ENCODE data around the gene CDH23.

Gene CDH23

DNA sequence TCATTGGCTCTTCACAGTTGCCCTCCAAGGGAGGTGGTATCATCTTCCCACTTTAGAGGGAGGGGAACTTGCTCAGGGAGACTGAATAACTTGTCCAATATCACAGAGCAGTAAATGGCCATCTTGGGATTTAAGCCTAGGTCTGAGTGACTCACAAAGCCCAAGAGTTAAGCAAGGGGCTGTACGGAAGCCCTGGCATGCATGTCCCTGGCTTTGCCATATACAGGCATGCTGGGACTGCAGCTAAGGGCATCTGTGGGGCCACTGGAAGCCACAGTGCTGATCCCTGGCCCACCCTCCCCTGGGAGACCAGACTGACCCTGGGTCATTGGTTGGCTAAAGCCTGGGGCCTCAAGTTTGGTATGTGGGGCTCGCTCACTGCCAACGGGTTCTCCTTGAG is 373.5 kb downstream of the CDH23 start:
- no peak for TF ChIP-seq SIN3A (IDR thresholded peaks at IDR 0.05; ENCODE audit: borderline replicate concordance, insufficient read depth, low read length)
- TF ChIP-seq TAF1 (IDR thresholded peaks at IDR 0.05; ENCODE audit: borderline replicate concordance, insufficient read depth, low read length): no peak
- no peak for TF ChIP-seq FOXP2 (optimal IDR thresholded peaks at IDR 0.05; ENCODE audit: borderline replicate concordance, extremely low read depth, extremely low read length, insufficient read depth)
- no peak for TF ChIP-seq POLR2AphosphoS5 (IDR thresholded peaks at IDR 0.05; ENCODE audit: low read depth, low read length)
- TF ChIP-seq, protein P1, sequence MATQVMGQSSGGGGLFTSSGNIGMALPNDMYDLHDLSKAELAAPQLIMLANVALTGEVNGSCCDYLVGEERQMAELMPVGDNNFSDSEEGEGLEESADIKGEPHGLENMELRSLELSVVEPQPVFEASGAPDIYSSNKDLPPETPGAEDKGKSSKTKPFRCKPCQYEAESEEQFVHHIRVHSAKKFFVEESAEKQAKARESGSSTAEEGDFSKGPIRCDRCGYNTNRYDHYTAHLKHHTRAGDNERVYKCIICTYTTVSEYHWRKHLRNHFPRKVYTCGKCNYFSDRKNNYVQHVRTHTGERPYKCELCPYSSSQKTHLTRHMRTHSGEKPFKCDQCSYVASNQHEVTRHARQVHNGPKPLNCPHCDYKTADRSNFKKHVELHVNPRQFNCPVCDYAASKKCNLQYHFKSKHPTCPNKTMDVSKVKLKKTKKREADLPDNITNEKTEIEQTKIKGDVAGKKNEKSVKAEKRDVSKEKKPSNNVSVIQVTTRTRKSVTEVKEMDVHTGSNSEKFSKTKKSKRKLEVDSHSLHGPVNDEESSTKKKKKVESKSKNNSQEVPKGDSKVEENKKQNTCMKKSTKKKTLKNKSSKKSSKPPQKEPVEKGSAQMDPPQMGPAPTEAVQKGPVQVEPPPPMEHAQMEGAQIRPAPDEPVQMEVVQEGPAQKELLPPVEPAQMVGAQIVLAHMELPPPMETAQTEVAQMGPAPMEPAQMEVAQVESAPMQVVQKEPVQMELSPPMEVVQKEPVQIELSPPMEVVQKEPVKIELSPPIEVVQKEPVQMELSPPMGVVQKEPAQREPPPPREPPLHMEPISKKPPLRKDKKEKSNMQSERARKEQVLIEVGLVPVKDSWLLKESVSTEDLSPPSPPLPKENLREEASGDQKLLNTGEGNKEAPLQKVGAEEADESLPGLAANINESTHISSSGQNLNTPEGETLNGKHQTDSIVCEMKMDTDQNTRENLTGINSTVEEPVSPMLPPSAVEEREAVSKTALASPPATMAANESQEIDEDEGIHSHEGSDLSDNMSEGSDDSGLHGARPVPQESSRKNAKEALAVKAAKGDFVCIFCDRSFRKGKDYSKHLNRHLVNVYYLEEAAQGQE (IDR thresholded peaks at IDR 0.05; ENCODE audit: insufficient read depth in 1 of 2, low read depth in 2 of 2, low read length in 2 of 2): no peak

- TF ChIP-seq FOXP2 (optimal IDR thresholded peaks at IDR 0.05; ENCODE audit: borderline replicate concordance, extremely low read depth, extremely low read length, insufficient read depth) (no peak), TAF1 (IDR thresholded peaks at IDR 0.05; ENCODE audit: borderline replicate concordance, insufficient read depth, low read length) (no peak), SIN3A (IDR thresholded peaks at IDR 0.05; ENCODE audit: borderline replicate concordance, insufficient read depth, low read length) (no peak), POLR2AphosphoS5 (IDR thresholded peaks at IDR 0.05; ENCODE audit: low read depth, low read length) (no peak)
- TF ChIP-seq, protein P1 (IDR thresholded peaks at IDR 0.05; ENCODE audit: insufficient read depth in 1 of 2, low read depth in 2 of 2, low read length in 2 of 2): no peak
Observed at GRCh38 chr10:71770789-71771188, 374.1 kb downstream of the CDH23 start.

GRCh38 chr10:71771204-71771603 is 374.5 kb downstream of the CDH23 start:
- TF ChIP-seq POLR2AphosphoS5 (IDR thresholded peaks at IDR 0.05; ENCODE audit: low read depth, low read length): no peak
- TF ChIP-seq SIN3A (IDR thresholded peaks at IDR 0.05; ENCODE audit: borderline replicate concordance, insufficient read depth, low read length): no peak
- TF ChIP-seq FOXP2 (optimal IDR thresholded peaks at IDR 0.05; ENCODE audit: borderline replicate concordance, extremely low read depth, extremely low read length, insufficient read depth): no peak
- TF ChIP-seq, protein P1 (IDR thresholded peaks at IDR 0.05; ENCODE audit: insufficient read depth in 1 of 2, low read depth in 2 of 2, low read length in 2 of 2): no peak
- TF ChIP-seq TAF1 (IDR thresholded peaks at IDR 0.05; ENCODE audit: borderline replicate concordance, insufficient read depth, low read length): no peak

DNA sequence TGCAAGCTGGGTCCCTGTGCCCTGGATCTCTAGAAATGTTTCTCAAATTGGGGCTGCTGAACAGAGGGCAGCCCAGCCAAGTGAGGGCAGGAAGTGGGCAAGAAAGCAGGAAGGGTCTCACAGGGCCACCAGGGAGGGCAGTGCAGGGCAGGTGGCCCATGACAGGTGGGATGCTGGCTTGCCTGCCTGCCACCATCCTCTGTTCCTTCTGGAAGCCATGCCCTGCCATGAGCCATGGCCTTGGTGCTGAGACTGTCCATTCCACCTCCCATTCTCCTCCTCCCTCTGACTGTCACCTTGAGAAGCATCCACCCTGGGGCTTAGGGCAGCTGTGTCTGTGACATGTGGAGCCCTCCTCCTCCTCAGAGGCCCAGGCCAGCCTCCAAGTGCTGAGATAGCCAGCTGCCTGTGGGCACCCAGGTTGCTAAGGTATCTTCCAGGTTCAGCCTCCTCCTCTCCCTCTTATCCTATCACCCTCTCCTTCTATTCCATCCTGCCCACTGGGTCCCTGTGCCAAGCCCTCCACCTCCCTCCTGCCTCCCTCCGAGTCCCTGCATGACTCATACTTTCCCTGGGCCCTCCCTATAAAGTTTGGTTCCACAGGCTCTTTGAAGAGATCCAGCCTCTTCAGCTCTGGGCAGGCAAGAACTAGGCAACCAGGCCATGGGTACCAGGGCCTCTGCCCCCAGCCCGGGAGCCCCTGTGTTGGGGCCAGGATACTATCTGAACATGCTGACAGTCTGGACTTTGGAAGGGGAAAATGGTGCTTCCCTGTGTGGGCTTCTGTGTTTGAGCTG is 375.3 kb downstream of the CDH23 start:
- TF ChIP-seq, protein P1 (IDR thresholded peaks at IDR 0.05; ENCODE audit: insufficient read depth in 1 of 2, low read depth in 2 of 2, low read length in 2 of 2): no peak
- TF ChIP-seq TAF1 (IDR thresholded peaks at IDR 0.05; ENCODE audit: borderline replicate concordance, insufficient read depth, low read length): no peak
- no peak for TF ChIP-seq POLR2AphosphoS5 (IDR thresholded peaks at IDR 0.05; ENCODE audit: low read depth, low read length)
- TF ChIP-seq SIN3A (IDR thresholded peaks at IDR 0.05; ENCODE audit: borderline replicate concordance, insufficient read depth, low read length): no peak
- TF ChIP-seq FOXP2 (optimal IDR thresholded peaks at IDR 0.05; ENCODE audit: borderline replicate concordance, extremely low read depth, extremely low read length, insufficient read depth): no peak
